ENCODE results near the gene SYT7.

DNA sequence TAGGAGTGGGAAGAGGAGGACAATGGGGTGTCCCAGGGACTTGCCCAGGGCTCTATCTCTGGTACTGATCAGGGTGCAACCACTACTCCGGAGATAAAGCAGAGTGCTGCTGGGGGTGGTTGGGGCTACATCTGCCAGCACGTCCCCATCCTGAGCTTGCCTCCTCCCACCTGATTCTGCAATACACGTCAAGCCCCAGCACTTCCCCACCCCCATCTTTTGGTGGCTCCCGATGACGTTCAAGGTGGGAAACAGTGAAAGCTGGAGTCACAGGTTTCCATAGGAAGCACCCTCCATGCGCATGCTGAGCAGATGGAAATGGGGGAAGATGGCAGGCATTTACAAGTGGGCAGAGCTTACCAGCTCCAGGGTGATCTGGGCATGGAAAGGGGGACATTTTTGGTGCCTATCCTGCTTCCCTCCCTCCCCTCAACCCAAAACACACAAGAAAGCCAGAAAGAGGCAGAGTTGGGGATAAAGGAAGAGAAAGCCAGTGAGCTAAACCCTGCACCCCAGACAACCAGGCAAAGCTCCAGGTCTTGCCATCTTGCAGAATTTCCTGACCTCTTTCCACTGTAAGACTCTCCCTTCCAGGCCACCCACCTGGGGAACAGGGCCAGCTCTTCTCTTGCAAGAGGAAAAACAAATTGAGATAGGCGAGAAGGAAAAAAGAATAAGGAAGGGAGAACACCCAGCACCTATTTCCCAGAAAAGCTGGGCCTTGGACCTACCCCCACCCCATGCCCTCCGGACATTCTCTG is 15.8 kb downstream of the SYT7 start:
- TF ChIP-seq POLR2AphosphoS5 (IDR thresholded peaks at IDR 0.05) (no peak), CTCF (IDR thresholded peaks at IDR 0.05) (no peak), POLR2A (IDR thresholded peaks at IDR 0.05) (no peak), EP300 (IDR thresholded peaks at IDR 0.05) (no peak)
